Aorta (tissue), 5 donors: ENCODE data around the gene TNFSF18. TPM values are rescaled to one million over a fixed set of nuclear protein-coding genes. Genes with fewer than 3 reads are reported as not detected.
A peak's percentile ranks its signal among the peaks of the same experiment; 100 is the strongest.

ENCODE experiments used
- ATAC-seq: fragments of 200-7000 bp; cut with Tn5 transposase; one replicate; pipeline ENCODE4 v1.9.1; 2022; ENCODE audit warnings: moderate library complexity; ENCODE audit not compliant: low FRiP score
- DNase-seq, 2 donors: peaks; one replicate each; pipeline ENCODE4 v3.0.0-alpha.2; 2020
- H3K27ac ChIP-seq, 2 donors: one replicate each; pipeline ENCODE4 v1.5.1; 2013; ENCODE audit warnings: low read length in 2 of 2, mild to moderate bottlenecking in 2 of 2, moderate library complexity in 2 of 2, control low read depth in 1 of 2, inconsistent platforms in 1 of 2, low read depth in 1 of 2
- H3K27me3 ChIP-seq, 2 donors: one replicate each; pipeline ENCODE4 v1.6.1; 2013; ENCODE audit warnings: control low read depth in 1 of 2, low read length in 1 of 2, mild to moderate bottlenecking in 1 of 2, moderate library complexity in 1 of 2; ENCODE audit not compliant: insufficient read depth in 2 of 2, control insufficient read depth in 1 of 2
- H3K36me3 ChIP-seq, 2 donors: one replicate each; pipeline ENCODE4 v1.6.1; 2013; ENCODE audit warnings: control low read depth in 1 of 2, low read length in 1 of 2, mild to moderate bottlenecking in 1 of 2; ENCODE audit not compliant: insufficient read depth in 2 of 2, control insufficient read depth in 1 of 2
- H3K4me1 ChIP-seq, 2 donors: one replicate each; pipeline ENCODE4 v1.6.1; 2013; ENCODE audit warnings: low read length in 2 of 2, control low read depth in 1 of 2, mild to moderate bottlenecking in 1 of 2, moderate library complexity in 1 of 2; ENCODE audit not compliant: insufficient read depth in 2 of 2, control insufficient read depth in 1 of 2
- H3K4me3 ChIP-seq, 2 donors: one replicate each; pipeline ENCODE4 v1.5.1; 2013; ENCODE audit warnings: low read length in 2 of 2, control low read depth in 1 of 2, mild to moderate bottlenecking in 1 of 2
- H3K9me3 ChIP-seq: one replicate; pipeline ENCODE4 v1.6.1; 2013; ENCODE audit warnings: mild to moderate bottlenecking, low read length; ENCODE audit not compliant: control insufficient read depth
- WGBS, 2 donors: extraction: QIAGEN DNeasy Blood & Tissue Kit; methylation state at CpG; one replicate each; pipeline ENCODE4 v1.1.7; 2013; 5-methylcytosine and 5-hydroxymethylcytosine counted together
- intact Hi-C, 2 donors: fragments of 100-400 bp; cut with DNase I; formaldehyde crosslinking; loops; one replicate each; pipeline versions ENCODE4 v1.14.2 to v1.15.0; 2022
- polyA plus RNA-seq, 2 donors: library from polyadenylated mRNA; stranded (reverse); fragments of 200-250 nt; gene quantifications; one replicate each; pipeline ENCODE4 v1.2.3, GENCODE V29; 2013
- total RNA-seq, 2 donors: library from RNA; stranded (reverse); fragmentation: NEBNext Ultra II Directional; extraction: Animal tissue kit (Norgen Biotek cat#: 25700); gene quantifications; one replicate each; pipeline ENCODE4 v1.2.1, GENCODE V29; 2021
- donor health status: healthy with polysubstance abuse.
- donor health status: Bipolar disorder and iron deficiency.
- donor health status: DM: no; HTN: no; CAD: no.
- donor health status: DM: no; HTN: no; CAD: no.
- donor health status: DM: yes; HTN: yes; CAD: no.

TNFSF18 gene
- total and polyA plus RNA-seq, 4 donors: 0.29 to 0.36 TPM; not detected in 2

DNA sequence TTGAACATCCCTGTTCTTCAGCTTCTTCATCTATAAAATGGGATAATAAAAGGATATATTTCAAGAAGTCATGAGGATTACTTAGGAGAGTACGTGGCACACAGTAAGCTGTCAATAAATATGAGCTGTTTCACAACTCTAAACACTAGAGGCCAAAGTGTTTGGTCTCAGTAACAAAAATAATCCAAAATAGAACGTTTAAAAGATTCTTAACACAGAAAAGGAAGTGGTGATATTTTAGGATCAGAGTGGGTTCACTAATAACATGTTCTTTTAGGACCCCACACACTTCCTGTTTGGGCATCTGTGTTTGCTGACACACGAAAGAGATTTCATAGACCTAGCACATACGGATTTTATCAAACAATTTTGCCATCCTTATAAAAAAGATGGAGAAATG lies 32.9 kb downstream of the TNFSF18 start:
- Histone ChIP-seq H3K27ac (no peak overlapping the region), H3K36me3 (no peaks in the 10 kb centered on the region), H3K9me3 (no peaks in the 10 kb centered on the region), H3K27me3 (peaks cover 0 to under 1% of the 10 kb centered on the region in 2 donors), H3K4me3 (no peak overlapping the region), H3K4me1 (no peaks in the 10 kb centered on the region)
- DNase-seq (no peak), ATAC-seq (no peak)
- intact Hi-C loops: no loop called here
- WGBS, 2 donors: 14% methylated on average over 4 of the region's 4 CpGs

DNA sequence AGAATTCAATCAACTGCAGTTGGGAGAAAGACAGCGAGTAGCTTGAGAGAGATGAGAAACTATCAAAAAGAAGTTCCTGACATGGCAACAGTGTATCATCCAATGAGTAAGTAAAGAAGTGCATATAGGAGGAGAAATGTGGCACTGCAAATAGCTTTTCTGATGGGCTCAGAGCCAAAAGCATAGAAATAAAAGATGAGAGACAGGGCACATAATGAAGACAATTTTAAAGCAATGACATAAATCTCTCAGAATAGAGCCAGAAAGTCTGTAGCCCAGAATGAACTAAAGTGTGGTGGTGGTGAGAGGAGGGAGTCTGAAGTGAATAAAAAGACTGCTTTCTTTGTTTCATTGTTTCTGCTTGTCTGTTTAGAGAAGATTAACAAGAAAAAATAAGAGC lies 34.3 kb downstream of the TNFSF18 start:
- no peaks in the 10 kb centered on the region for H3K36me3 ChIP-seq
- ATAC-seq (no peak), DNase-seq (no peak)
- no peaks in the 10 kb centered on the region for H3K9me3 ChIP-seq
- no peak overlapping the region for H3K4me3 ChIP-seq
- no peak overlapping the region for H3K27ac ChIP-seq
- no peaks in the 10 kb centered on the region for H3K4me1 ChIP-seq
- 56 to 79% methylated on average over 1 of the region's 1 CpG for WGBS, 2 donors
- intact Hi-C loops: no loop called here
- H3K27me3 ChIP-seq: peaks cover 0 to 2% of the 10 kb centered on the region in 2 donors

DNA sequence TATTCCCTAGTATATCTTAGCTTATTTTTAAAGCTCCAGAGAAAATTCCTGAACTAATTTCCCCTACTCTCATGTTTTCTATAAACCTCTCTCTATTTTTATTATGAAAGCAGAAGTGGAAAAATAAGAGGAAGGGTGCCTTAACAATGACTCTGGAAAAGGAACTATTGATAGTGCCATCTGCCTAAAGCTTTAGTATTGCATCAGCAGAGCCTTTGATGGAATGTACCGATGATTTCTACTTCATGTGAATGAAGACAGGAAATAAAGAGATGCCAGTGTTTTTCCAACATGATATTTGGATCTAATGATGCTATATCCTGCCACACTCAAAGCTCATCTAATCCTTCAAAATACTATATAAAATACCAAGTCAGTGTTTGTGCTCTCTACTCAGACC lies 35.1 kb downstream of the TNFSF18 start:
- H3K9me3 ChIP-seq: no peaks in the 10 kb centered on the region
- intact Hi-C loops: no loop called here
- WGBS, 2 donors: 89 to 96% methylated on average over 1 of the region's 1 CpG
- no peaks in the 10 kb centered on the region for H3K36me3 ChIP-seq
- DNase-seq (no peak), ATAC-seq (no peak)
- no peak overlapping the region for H3K27ac ChIP-seq
- peaks cover 0 to 2% of the 10 kb centered on the region in 2 donors for H3K27me3 ChIP-seq
- H3K4me1 ChIP-seq: no peaks in the 10 kb centered on the region
- H3K4me3 ChIP-seq: no peak overlapping the region

DNA sequence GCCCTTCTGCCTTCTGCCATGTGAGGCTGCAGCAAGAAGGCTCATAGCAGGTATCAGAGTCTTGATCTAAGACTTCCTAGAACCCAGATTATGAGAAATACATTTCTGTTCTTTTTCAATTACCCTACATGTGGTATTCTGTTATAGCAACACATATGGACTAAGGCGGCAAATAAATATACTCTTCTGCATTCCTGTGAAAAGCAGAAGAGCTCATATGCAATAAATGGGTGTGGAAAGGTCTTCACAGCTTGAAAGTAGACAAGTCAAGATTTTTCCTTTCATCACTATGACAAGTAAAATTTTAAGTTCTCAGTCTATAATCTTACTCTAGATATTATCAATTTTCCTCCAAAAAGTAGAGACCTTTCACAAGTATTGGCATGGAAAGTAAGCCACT lies 36.6 kb downstream of the TNFSF18 start:
- DNase-seq (no peak), ATAC-seq (no peak)
- no peaks in the 10 kb centered on the region for H3K36me3 ChIP-seq
- peaks cover 0 to 2% of the 10 kb centered on the region in 2 donors for H3K27me3 ChIP-seq
- no peak overlapping the region for H3K27ac ChIP-seq
- intact Hi-C loops: no loop called here
- WGBS, 2 donors: 96 to 98% methylated on average over 1 of the region's 1 CpG
- H3K4me1 ChIP-seq: no peaks in the 10 kb centered on the region
- no peaks in the 10 kb centered on the region for H3K9me3 ChIP-seq
- H3K4me3 ChIP-seq: no peak overlapping the region

DNA sequence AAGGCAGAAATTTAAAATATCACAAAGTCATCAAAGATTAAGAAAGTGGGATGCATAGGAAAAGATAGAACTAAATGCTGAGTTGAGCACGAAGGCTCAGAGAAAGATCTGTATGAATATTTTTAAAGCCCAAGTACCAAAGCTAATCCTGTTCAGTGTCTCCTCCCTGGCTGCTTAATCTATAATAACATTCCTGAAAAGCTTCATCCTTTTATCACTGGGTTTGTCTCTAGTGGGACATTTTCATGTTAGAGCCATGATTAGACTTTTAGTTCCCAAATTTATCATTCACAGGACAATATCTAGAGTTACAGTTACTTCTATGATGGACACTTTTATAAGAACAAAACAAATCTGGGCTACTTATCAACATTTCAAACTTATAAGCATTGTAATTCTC lies 38.6 kb downstream of the TNFSF18 start:
- Histone ChIP-seq H3K36me3 (no peaks in the 10 kb centered on the region), H3K27me3 (peaks cover 0 to 2% of the 10 kb centered on the region in 2 donors), H3K27ac (no peak overlapping the region), H3K9me3 (no peaks in the 10 kb centered on the region), H3K4me1 (no peaks in the 10 kb centered on the region), H3K4me3 (no peak overlapping the region)
- DNase-seq: no peak
- intact Hi-C loops: no loop called here
- WGBS, 2 donors: 86 to 100% methylated on average over 1 of the region's 1 CpG
- ATAC-seq: no peak

GRCh38 chr1:173009597-173009996 lies 41.1 kb downstream of the TNFSF18 start:
- 44 to 59% methylated on average over 1 of the region's 1 CpG for WGBS, 2 donors
- Histone ChIP-seq H3K27ac (no peak overlapping the region), H3K27me3 (peaks cover 0 to 2% of the 10 kb centered on the region in 2 donors), H3K4me1 (no peaks in the 10 kb centered on the region), H3K9me3 (no peaks in the 10 kb centered on the region), H3K4me3 (no peak overlapping the region), H3K36me3 (no peaks in the 10 kb centered on the region)
- intact Hi-C loops: no loop called here
- DNase-seq: peak in 1 of 2 donors; percentile 66
- ATAC-seq: no peak

DNA sequence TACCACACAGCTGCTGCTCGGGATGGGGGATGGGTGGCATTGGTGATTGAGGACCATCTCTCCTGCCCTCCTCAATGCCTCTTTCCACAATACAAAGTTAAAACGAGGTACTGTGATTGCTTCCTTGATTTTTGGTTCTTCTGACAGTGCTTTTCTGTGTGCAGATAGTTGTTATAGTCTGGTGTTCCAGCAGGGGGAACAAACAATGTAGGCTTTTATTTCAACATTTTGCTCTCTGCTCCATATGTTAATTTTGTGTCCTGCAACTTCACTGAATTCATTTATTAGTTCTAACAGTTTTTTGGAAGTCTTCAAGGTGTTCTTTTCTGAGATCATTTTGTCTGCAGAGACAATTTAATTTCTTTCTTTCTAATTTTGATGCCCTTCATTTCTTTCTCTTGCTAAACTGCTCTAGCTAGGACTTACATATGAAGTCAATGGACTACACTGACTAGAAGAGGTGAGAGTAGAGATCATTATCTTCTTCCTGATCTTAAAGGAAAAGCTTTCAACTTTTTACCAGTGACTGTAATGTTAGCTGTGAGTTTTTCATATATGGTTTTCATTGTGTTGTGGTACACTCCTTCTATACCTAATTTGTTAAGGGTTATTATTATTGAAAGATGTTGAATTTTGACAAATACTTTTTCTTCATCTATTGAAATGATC lies 45.4 kb downstream of the TNFSF18 start:
- H3K27ac ChIP-seq: no peak overlapping the region
- ATAC-seq (no peak), DNase-seq (no peak)
- H3K27me3 ChIP-seq: no peaks in the 10 kb centered on the region
- intact Hi-C loops: no loop called here
- WGBS, 2 donors: 51 to 71% methylated on average over 2 of the region's 2 CpGs
- H3K9me3 ChIP-seq: no peaks in the 10 kb centered on the region
- no peaks in the 10 kb centered on the region for H3K36me3 ChIP-seq
- H3K4me1 ChIP-seq: no peaks in the 10 kb centered on the region
- no peak overlapping the region for H3K4me3 ChIP-seq

DNA sequence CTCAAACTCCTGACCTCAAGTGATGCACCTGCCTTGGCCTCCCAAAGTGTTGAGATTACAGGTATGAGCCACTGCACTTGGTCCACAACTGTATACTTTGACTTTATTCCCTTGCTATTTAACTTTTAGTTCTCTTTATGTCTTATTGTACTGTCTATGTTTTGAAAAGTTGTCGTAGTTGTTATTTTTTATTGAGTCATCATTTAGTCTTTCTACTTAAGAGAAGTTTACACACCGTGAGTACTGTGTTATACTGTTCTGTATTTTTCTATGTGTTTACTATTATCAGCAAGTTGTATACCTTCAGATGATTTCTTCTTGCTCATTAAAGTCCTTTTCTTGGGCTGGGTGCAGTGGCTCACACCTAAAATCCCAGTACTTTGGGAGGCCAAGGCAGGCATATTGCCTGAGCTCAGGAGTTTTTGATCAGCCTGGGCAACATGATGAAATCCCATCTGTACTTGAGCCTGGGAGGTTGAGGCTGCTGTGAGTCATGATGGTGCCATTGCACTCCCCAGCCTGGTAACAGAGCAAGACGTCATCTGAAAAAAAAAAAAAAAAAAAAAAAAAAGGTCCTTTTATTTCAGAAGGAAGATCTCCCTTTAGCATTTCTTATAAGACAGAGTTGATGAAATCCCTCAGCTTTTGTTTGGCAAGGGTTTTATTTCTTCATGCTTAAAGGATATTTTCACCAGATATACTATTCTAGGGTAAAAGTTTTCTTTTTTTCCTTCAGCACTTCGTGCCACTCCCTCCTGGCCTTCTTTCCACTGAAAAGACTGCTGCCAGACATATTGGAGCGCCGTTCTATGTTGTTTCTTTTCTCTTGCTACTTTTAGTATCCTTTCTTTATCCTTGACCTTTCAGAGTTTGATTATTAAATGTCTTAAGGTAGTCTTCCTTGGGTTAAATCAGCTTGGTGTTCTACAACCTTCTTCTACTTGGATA lies 47.6 kb downstream of the TNFSF18 start:
- 49 to 50% methylated on average over 6 of the region's 6 CpGs for WGBS, 2 donors
- DNase-seq: peak in 1 of 2 donors; percentile 55
- Histone ChIP-seq H3K27ac (no peak overlapping the region), H3K4me3 (no peak overlapping the region), H3K36me3 (no peaks in the 10 kb centered on the region), H3K9me3 (peaks cover 2% of the 10 kb centered on the region), H3K4me1 (no peaks in the 10 kb centered on the region), H3K27me3 (no peaks in the 10 kb centered on the region)
- intact Hi-C loops: no loop called here
- ATAC-seq: no peak

GRCh38 chr1:172999349-172999748 lies 51.4 kb downstream of the TNFSF18 start:
- intact Hi-C loops: no loop called here
- Histone ChIP-seq H3K27ac (no peak overlapping the region), H3K9me3 (peaks cover 2% of the 10 kb centered on the region), H3K27me3 (no peaks in the 10 kb centered on the region), H3K36me3 (no peaks in the 10 kb centered on the region), H3K4me1 (no peaks in the 10 kb centered on the region), H3K4me3 (no peak overlapping the region)
- no peak for DNase-seq
- no peak for ATAC-seq
- WGBS, 2 donors: 35 to 56% methylated on average over 3 of the region's 3 CpGs
